Hepatocyte (in vitro differentiated cells): ENCODE measurements around the gene CHST14.

ENCODE experiments used
- EZH2 ChIP-seq: fragments of 200-600 bp; sonication (generic); IDR thresholded peaks from 2 replicates; pipeline ENCODE4 v1.6.1; 2016; ENCODE audit warnings: antibody characterized with exemption, mild to moderate bottlenecking, borderline replicate concordance
- EZH2phosphoT487 ChIP-seq: fragments of 200-600 bp; sonication (generic); IDR thresholded peaks from one replicate; pipeline ENCODE4 v1.6.1; 2018; ENCODE audit warnings: antibody characterized with exemption, mild to moderate bottlenecking, low read depth, moderate library complexity; ENCODE audit not compliant: unreplicated experiment, severe bottlenecking
- TF ChIP-seq, protein P1 (sequence below): fragments of 200-600 bp; sonication (generic); IDR thresholded peaks from 2 replicates; pipeline ENCODE4 v1.5.1; 2016; ENCODE audit warnings: antibody characterized with exemption, mild to moderate bottlenecking; ENCODE audit not compliant: poor library complexity

DNA sequence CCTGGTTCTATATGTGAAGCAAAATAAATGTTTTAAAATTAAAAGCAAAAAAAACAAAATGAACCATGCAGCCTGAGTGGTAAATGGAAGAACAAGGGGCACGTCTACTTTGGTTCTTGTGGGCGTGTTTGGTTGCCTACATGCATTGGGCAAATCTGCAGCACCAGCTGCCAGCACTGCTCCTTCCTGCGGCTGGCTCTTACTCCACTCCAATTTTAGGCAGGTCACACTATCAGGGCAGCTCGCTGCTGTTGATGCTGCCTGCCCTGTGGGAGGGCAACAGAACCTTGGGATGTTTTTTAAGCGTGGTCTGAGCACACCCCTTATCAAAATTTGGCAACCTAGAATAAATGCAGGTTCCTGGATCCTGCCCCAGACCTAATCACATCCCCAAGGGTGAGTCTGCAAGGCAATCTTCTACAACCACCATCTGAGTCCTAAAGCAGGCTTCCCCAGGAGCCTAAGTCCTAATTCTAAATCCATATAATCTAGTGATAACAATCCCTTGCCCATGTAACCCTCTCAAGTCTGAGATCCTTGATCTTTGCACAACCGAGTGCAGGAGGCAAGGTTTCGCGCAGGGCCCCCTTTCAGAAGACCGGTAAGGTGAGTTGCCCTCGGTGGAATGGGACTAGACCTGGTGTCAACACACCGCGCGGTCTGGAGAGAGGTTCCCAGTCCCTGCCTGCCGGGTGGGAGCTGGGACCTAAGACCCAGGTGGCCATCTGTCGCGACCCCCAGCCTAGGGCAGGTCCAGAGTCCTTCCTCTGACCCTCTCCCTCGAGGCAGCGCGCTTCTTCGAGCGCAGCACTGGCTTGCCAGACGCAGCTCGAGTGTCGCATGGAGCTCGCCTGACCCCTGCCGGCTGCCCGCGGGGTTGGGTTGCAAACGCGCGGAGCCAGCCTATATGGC, 49.3 kb upstream of the CHST14 start:
- TF ChIP-seq, protein P1, sequence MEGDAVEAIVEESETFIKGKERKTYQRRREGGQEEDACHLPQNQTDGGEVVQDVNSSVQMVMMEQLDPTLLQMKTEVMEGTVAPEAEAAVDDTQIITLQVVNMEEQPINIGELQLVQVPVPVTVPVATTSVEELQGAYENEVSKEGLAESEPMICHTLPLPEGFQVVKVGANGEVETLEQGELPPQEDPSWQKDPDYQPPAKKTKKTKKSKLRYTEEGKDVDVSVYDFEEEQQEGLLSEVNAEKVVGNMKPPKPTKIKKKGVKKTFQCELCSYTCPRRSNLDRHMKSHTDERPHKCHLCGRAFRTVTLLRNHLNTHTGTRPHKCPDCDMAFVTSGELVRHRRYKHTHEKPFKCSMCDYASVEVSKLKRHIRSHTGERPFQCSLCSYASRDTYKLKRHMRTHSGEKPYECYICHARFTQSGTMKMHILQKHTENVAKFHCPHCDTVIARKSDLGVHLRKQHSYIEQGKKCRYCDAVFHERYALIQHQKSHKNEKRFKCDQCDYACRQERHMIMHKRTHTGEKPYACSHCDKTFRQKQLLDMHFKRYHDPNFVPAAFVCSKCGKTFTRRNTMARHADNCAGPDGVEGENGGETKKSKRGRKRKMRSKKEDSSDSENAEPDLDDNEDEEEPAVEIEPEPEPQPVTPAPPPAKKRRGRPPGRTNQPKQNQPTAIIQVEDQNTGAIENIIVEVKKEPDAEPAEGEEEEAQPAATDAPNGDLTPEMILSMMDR: peak; percentile 92
- no peak for TF ChIP-seq EZH2
- TF ChIP-seq EZH2phosphoT487: no peak
